ENCODE data around the gene MYL5. TPM values are rescaled to one million over a fixed set of nuclear protein-coding genes. Genes with fewer than 3 reads are reported as not detected.
"Not testable (repeated sequence)": the region's sequence is repeated elsewhere in the genome, so short reads cannot be mapped to it uniquely, and the experiment has no call there.

The MYL5 gene
- total RNA-seq, 1 experiment from 2014 or later = 0.99 TPM

GRCh38 chr4:687048-687970 lies 13.0 kb downstream of the MYL5 start:
- peak; percentile 91 for DNase-seq (ENCODE audit: low read depth)

GRCh38 chr4:687971-688853 lies 13.9 kb downstream of the MYL5 start:
- DNase-seq (ENCODE audit: low read depth) = no peak

- DNase-seq (ENCODE audit: low read depth) = no peak
Measured at GRCh38 chr4:688854-689681, 14.7 kb downstream of the MYL5 start, which contains the start of gene SLC49A3. SLC49A3 (minus strand) TSS chr4:689151; CDS start chr4:689127, 24 bp downstream.

DNA sequence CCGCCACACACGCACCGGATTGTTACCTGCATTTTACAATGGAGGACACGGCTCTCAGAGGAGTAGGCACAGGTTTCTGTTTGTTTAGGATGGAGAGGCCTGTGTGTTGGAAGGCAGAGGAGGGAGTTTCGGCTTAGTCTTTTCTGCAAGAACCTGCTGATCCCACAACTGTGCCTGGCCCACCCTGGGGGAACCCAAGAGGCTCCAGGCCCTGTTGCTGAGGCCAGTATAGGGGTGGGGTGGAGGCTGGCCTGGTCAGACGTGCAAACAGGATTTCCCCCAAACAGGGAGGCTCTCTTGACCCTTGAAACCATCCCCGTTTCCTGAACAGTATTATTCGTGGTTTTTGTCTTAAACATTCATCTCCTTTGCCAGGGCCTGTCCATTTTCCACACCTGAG lies 15.4 kb downstream of the MYL5 start:
- DNase-seq (ENCODE audit: low read depth) = no peak

GRCh38 chr4:692771-693554 lies 18.6 kb downstream of the MYL5 start:
- no peak for DNase-seq (ENCODE audit: low read depth)

- DNase-seq (ENCODE audit: low read depth) = not testable (repeated sequence)
Measured at GRCh38 chr4:694341-694940, 20.1 kb downstream of the MYL5 start.

- DNase-seq (ENCODE audit: low read depth) = no peak
Measured at GRCh38 chr4:699816-700580, 25.7 kb downstream of the MYL5 start.

- DNase-seq (ENCODE audit: low read depth) = no peak
Measured at GRCh38 chr4:700587-701264, 26.4 kb downstream of the MYL5 start.

DNA sequence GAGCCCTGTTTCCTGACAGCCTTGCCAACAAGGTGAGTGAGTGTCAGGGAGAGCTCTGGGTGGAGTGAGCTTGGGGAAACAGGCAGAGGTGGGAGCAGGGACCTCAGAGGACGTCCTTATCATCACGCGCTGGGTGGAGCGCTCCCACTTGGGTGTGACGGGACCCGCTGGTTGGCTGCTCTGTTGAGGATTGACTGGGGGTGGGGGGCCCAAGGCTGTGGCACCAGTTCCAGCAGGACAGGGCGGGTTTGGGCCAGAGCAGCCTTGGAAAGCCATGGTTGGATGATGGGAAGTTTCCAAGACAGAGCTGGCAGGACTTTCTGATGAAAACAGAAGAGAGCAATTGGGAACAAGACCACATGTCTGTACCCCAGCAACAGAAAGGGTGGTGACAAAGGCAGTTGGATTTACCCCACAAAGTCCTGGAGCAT lies 28.3 kb downstream of the MYL5 start:
- no peak for DNase-seq (ENCODE audit: low read depth)

- no peak for DNase-seq (ENCODE audit: low read depth)
Measured at GRCh38 chr4:703336-704197, 29.2 kb downstream of the MYL5 start.

DNA sequence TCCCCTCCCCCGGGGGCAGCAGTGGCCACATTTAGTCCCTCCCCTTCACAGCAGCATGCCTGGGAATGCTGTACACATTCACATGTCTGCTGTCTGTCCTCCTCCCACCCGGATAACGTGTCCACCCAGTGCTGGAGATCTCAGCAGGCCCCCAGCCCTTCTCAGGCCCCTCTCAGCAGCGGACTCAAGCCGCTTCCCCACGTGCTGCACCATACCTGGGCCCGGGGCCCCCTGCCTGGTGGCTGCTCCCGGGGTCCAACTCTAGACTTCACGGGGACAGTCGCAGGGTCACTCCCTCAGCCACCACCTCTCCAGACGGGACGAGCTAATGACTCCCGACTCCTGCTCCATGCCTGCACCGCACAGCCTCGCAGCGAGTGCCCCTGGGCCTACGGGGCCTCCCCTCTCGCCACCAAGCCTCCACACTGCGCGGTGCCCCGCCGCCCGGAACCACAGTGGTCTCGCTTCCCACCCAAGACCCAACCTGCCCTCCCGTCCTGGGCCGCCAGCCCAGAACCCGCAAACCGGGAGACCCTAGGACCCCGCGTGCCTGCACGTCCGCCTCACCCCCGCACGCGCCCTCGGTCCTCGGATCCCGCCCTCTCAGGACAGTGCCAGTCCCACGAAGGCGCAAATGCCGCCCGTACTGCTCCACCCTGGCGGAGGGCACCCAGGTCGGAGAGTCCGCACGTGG lies 30.0 kb downstream of the MYL5 start:
- DNase-seq (ENCODE audit: low read depth) = no peak

DNA sequence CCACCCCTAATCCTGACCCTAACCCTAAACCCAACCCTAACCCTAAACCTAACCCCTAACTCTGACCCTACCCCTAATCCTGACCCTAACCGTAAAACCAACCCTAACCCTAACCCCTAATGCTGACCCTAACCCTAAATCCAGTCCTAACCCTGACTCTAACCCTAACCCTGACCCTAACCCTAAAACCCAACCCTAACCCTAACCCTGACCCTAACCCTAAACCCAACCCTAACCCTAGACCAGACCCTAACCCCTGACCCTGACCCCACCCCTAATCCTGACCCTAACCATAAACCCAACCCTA lies 30.6 kb downstream of the MYL5 start:
- DNase-seq (ENCODE audit: low read depth) = no peak

- DNase-seq (ENCODE audit: low read depth) = peak; percentile 87
Measured at GRCh38 chr4:705278-706082, 31.1 kb downstream of the MYL5 start, which contains the start of gene PCGF3. PCGF3 (plus strand) TSS chr4:705832; CDS start chr4:733681, 27,849 bp downstream.

DNA sequence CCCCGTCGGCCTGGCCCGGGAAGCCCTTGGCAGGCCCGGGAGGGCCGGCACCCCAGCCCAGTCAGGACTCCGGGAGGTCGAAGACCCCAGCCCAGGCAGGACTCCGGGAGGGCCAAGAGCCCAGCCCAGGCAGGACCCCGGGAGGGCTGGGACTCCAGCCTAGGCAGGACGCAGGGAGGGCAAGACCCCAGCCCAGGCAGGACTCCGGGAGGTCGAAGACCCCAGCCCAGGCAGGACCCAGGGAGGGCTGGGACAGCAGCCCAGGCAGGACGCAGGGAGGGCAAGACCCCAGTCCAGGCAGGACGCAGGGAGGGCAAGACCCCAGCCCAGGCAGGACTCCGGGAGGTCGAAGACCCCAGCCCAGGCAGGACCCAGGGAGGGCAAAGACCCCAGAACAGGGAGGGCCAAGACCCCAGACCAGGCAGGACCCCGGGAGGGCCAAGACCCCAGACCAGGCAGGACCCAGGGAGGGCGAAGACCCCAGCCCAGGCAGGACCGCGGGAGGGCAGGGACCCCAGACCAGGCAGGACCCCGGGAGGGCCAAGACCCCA lies 31.8 kb downstream of the MYL5 start:
- DNase-seq (ENCODE audit: low read depth) = not testable (repeated sequence)

- DNase-seq (ENCODE audit: low read depth) = no peak
Measured at GRCh38 chr4:706834-707598, 32.7 kb downstream of the MYL5 start.
